NCI-H2029 treated with DMSO at 0.1 percent for 48 hours (cell line): ENCODE data around the gene CYB5D1.
"Not testable (repeated sequence)": the region's sequence is repeated elsewhere in the genome, so short reads cannot be mapped to it uniquely, and the experiment has no call there.

Experiments used
- DNase-seq: peaks from one replicate; lab custom pipeline; 2025; lab: John Stamatoyannopoulos, UW

The CYB5D1 gene

GRCh38 chr17:7856011-7856810 lies 1.6 kb upstream of the CYB5D1 start:
- no peak for DNase-seq

GRCh38 chr17:7856811-7857712 lies 741 bp upstream of the CYB5D1 start, which contains the start of gene NAA38:
TSS of gene NAA38 (minus strand) at chr17:7857559. CDS start at chr17:7857463, 96 bp downstream.
- DNase-seq = peak; percentile 90

GRCh38 chr17:7858522-7858810 lies 663 bp downstream of the CYB5D1 start:
- no peak for DNase-seq

DNA sequence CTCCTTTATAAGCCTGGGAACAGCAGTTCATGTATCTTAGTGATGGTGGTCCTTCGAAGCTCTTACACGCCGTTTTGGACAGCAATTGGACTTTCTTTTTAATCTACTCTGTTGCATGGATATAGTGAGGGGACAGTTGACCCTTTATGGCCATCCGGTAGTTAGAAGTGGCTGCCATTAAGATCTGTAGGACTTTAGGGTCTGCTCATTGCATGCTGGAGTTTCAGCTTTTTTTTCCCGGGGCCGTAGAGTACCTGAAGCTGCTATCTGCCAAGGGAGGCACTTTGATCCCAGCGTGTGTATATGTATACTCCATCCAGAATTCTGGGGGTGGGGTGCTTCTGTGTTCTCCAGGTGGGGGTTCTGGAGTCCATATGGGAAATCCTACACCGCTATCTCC lies 1.2 kb downstream of the CYB5D1 start:
- DNase-seq = no peak

DNA sequence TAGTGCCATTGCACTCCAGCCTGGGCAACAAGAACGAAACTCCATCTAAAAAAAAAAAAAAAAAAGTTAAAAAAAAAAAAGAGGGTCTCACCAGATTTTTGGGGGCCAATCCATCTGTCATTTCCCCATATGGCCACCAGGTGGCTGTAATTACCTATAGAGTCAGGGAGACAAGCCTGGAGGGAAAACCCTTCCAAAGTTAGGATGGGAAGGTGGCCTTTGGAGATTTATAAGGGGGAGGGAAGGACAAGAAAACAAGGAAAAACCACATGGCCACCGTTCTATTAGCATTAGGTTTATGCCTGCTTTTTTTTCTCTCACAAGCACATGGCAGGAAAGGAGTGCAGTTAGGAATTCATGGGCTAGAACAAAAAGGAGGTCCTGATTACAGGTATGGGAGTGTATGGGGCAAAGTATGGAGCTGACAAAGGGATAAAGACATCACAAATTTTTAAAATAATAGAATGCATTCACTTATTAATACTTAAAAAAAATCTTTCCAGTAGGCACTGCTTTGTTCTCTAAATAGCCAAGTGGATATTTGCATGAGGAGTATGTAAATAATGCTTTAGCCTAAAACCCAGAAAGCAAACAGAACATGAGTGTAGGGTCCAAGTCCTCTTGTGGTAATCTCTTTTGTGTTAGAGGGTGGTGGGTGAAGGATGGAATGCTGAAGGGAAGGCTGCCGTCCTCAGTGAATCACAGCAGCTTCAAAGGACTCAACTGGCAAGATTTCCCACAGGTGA lies 5.1 kb downstream of the CYB5D1 start:
- DNase-seq = peak; percentile 47

- not testable (repeated sequence) for DNase-seq
Measured at GRCh38 chr17:7864384-7864783, 6.6 kb downstream of the CYB5D1 start.

- no peak for DNase-seq
Measured at GRCh38 chr17:7864995-7865650, 7.3 kb downstream of the CYB5D1 start.

- no peak for DNase-seq
Measured at GRCh38 chr17:7867881-7868329, 10.1 kb downstream of the CYB5D1 start.

DNA sequence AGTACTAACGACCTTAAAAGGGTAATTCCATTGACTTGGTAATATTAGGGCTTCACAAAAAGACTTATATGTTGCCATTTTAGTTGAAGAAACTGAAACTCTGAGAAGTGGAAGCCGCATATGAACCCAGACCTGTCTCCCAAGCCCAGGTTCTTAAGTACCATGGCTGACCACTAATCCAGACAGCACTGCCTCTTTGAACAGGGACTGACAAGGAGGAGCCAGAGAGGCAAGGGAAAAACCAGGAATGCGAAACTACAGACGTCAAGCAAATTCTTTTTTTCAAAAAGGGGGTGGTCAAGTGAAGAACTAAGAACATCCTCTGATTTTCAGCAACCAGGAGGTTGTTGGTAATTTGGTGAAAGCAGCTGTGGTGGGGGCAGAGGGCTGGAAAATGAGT lies 15.2 kb downstream of the CYB5D1 start:
- DNase-seq = no peak

GRCh38 chr17:7875804-7876370 lies 18.1 kb downstream of the CYB5D1 start:
- DNase-seq = no peak

GRCh38 chr17:7878234-7878633 lies 20.4 kb downstream of the CYB5D1 start:
- DNase-seq = no peak

DNA sequence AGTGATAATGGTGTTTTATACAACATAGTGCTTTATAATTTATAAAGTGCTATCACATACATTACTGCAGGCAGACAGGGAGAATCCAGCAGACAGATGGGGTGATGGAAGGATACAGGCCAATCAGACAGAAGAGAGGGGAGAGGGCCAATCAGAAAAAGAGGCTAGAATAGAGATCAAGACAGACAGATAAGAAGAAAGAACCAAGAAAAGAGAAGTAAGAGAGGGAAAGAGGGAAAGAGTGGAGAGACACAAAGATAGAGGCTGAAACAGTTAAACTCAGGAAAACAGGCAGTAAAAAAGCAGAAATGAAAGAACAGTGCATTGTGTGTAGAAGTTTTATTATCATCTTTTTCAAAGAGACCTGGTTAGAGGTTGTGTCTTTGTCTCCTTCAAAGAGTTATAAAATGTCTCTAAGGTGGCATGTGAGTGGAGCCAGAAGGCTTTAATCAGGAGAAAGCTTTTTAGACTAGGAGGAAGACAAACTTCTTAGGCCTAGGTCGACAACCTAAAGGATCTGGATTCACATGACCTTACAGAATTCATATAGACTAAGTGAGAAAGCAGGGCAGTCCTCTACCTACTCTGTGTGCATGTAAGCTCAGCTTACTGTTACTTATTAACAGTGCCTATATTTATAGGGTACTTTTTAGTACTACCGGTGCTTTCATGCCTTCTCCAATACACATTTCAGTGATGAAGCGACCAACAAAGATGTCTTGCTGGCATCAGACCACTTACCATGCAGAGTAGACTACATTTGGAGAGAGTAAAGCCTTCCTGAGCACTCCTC lies 22.5 kb downstream of the CYB5D1 start:
- no peak for DNase-seq

- peak; percentile 61 for DNase-seq
Measured at GRCh38 chr17:7881276-7882054, 23.7 kb downstream of the CYB5D1 start.

DNA sequence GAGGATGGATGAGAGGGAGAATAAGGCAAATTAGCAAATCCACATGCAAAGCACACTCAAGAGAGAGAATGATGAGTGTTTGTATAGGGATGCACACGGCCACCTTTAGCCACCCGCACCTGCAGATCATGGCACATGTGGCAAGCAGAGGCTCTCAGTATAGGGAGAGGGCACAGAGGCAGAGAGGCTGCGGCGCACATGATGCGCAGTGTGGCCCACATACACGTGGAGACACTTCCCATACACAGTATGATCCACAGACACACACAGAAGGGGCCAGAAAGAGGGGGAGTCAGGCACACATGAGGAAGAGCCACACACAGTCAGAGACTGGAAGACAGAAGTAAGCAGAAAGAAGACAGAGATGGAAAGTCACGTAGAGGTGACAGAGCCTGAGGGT lies 24.3 kb downstream of the CYB5D1 start:
- DNase-seq = no peak

DNA sequence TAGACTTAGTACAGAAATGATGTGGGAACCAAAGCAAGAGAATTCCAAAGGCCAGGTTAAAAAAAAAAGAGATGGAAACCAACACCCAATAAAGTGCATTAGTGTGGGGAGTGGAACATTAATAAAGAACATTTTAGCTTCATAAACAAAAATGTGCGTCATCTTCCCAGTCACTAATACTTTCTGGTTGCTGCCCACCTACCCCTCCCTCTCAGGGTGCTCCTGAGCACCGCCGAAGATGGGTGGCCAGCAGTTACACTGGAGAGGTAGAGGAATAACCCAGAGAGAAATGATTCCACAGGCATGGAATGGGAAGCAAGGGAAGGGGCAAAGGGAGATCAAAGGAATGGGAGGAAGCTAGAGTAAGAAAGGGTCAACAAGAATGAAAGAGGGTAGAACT lies 24.8 kb downstream of the CYB5D1 start:
- no peak for DNase-seq

GRCh38 chr17:7883781-7884386 lies 26.1 kb downstream of the CYB5D1 start:
- DNase-seq = no peak

DNA sequence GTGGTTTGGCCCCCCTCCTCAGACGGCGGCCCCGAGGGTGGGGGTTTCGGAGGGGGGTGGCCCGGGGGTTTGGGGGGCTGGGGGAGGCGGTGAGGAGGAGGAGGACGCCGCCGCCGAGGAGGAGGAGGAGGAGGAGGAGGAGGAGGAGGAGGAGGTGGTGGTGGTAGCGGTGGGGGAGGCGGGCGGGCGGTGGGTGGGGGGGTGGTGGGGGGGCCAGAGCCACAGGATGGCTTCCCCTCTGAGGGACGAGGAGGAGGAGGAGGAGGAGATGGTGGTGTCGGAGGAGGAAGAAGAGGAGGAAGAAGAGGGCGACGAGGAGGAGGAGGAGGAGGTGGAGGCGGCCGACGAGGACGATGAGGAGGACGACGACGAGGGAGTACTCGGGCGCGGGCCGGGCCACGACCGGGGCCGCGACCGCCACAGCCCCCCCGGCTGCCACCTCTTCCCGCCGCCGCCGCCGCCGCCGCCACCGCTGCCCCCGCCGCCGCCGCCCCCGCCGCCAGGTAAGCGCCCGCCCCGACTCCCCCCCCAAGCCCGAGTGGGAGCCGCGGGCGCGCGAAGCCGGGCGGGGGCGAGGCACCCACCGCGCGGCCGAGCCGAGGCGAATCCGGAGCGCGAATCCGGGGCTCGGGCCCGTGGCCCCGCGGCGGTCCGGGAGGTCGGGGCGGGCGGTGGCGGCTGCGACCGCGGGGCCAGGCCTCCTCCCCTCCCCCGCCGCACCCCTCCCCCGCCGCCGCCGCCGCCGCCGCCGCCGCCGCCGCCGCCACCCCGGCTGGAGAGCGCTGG lies 27.0 kb downstream of the CYB5D1 start:
- DNase-seq = no peak

GRCh38 chr17:7885367-7886226 lies 27.8 kb downstream of the CYB5D1 start:
- DNase-seq = no peak
